Spleen (tissue), 11 donors: Measurements from ENCODE around the gene LRMDA. TPM values are rescaled to one million over a fixed set of nuclear protein-coding genes. Genes with fewer than 3 reads are reported as not detected.

Experiments
- DNase-seq: peaks from one replicate; pipeline ENCODE4 v3.0.0-alpha.2; 2020
- H3K27ac ChIP-seq, 8 donors: fragments of 200-600 bp; sonication (generic) in 7 of 8; 1 replicate in 4 of 8; 2 replicates in 4 of 8; pipeline versions ENCODE4 v1.5.0 to v1.8.0; 2016 to 2021; ENCODE audit warnings: inconsistent platforms in 4 of 8, mild to moderate bottlenecking in 4 of 8, moderate library complexity in 1 of 8
- H3K27me3 ChIP-seq, 7 donors: fragments of 200-600 bp; sonication (generic) in 6 of 7; replicated peaks in 1 of 7; 1 replicate in 4 of 7; 2 replicates in 3 of 7; pipeline versions ENCODE4 v1.5.0 to v1.8.0; 2016 to 2021; ENCODE audit warnings: inconsistent platforms in 3 of 7, mild to moderate bottlenecking in 1 of 7
- H3K36me3 ChIP-seq, 6 donors: fragments of 200-600 bp; sonication (generic) in 5 of 6; 1 replicate in 4 of 6; 2 replicates in 2 of 6; pipeline versions ENCODE4 v1.5.0 to v1.8.0; 2016 to 2021; ENCODE audit warnings: inconsistent platforms in 2 of 6
- H3K4me1 ChIP-seq, 6 donors: fragments of 200-600 bp; sonication (generic) in 5 of 6; 1 replicate in 3 of 6; 2 replicates in 3 of 6; pipeline versions ENCODE4 v1.5.0 to v1.8.0; 2016 to 2021; ENCODE audit warnings: inconsistent platforms in 3 of 6
- H3K4me3 ChIP-seq, 8 donors: fragments of 200-600 bp; sonication (generic) in 7 of 8; 1 replicate in 4 of 8; 2 replicates in 4 of 8; pipeline versions ENCODE4 v1.5.0 to v1.8.0; 2016 to 2021; ENCODE audit warnings: inconsistent platforms in 4 of 8, mild to moderate bottlenecking in 4 of 8, moderate library complexity in 2 of 8
- H3K9me3 ChIP-seq, 8 donors: fragments of 200-600 bp; sonication (generic) in 7 of 8; 1 replicate in 4 of 8; 2 replicates in 4 of 8; pipeline versions ENCODE4 v1.5.0 to v1.8.0; 2016 to 2021; ENCODE audit warnings: inconsistent platforms in 4 of 8
- POLR2A ChIP-seq, 3 donors: fragments of 450-650 bp; IDR thresholded peaks; one replicate each; pipeline ENCODE4 v1.5.1; 2017; ENCODE audit warnings: antibody characterized with exemption in 3 of 3, mild to moderate bottlenecking in 1 of 3
- POLR2AphosphoS5 ChIP-seq, 3 donors: sonication (generic); formaldehyde crosslinking; IDR thresholded peaks; one replicate each; pipeline ENCODE4 v1.5.1; 2017; ENCODE audit warnings: antibody characterized with exemption in 3 of 3
- WGBS, 5 donors: extraction: QIAGEN DNeasy Blood & Tissue Kit in 3 of 5; methylation state at CpG; one replicate each; pipeline versions ENCODE4 v1.1.5 to v1.1.7; 2013 to 2018; 5-methylcytosine and 5-hydroxymethylcytosine counted together
- intact Hi-C: fragments of 100-400 bp; cut with DNase I; formaldehyde crosslinking; loops from one replicate; pipeline ENCODE4 v1.15.0; 2023; ENCODE audit warnings: low total_unique reads
- polyA plus RNA-seq, 3 donors: library from polyadenylated mRNA; stranded (reverse); fragments of 200-250 nt; gene quantifications; one replicate each; pipeline ENCODE4 v1.2.1, GENCODE V29; 2013
- total RNA-seq, 7 donors: library from RNA; depleted of rRNA in 3 of 7; stranded (reverse); fragments of >200 nt in 3 of 7; fragmentation: NEBNext Ultra II Directional in 4 of 7; extraction: Animal tissue kit (Norgen Biotek cat#: 25700) in 4 of 7; gene quantifications; one replicate each; pipeline versions ENCODE4 v1.1.0 to v1.2.1, GENCODE V29; 2016 to 2021
- TF ChIP-seq, protein P1 (sequence below), 11 experiments: fragments of 200-600 bp in 7 of 11; fragments of 450-650 bp in 4 of 11; sonication (generic) in 4 of 11; IDR thresholded peaks in 8 of 11; conservative IDR thresholded peaks in 3 of 11; 1 replicate in 7 of 11; 2 replicates in 4 of 11; pipeline versions ENCODE4 v1.4.0 to v1.8.0; 2016 to 2021; ENCODE audit warnings: antibody characterized with exemption in 11 of 11, inconsistent platforms in 4 of 11, mild to moderate bottlenecking in 1 of 11
- donor health status: healthy with polysubstance abuse.
- donor health status: DM: no; HTN: no; CAD: no; lungs with moderate emphysema.
- donor health status: DM: no; HTN: no; CAD: no.
- donor health status: Bipolar disorder and iron deficiency.
- donor health status: healthy.
- donor health status: DM: no; HTN: no; CAD: no.
- donor health status: DM: yes; HTN: yes; CAD: no.

LRMDA gene
- total and polyA plus RNA-seq, 10 donors = 7.3 to 46.6 (median 28.2) TPM

- WGBS, 5 donors = 74 to 88% (median 85%) methylated on average over 8 of the region's 8 CpGs
- TF ChIP-seq POLR2A (IDR thresholded peaks at IDR 0.05) = no peak
- Histone ChIP-seq H3K9me3 (no peaks in the 10 kb centered on the region), H3K4me1 (peaks cover 0 to 13% (median 0%) of the 10 kb centered on the region in 6 donors), H3K27ac (no peak overlapping the region), H3K4me3 (no peak overlapping the region), H3K27me3 (no peaks in the 10 kb centered on the region), H3K36me3 (no peaks in the 10 kb centered on the region)
- no peak for DNase-seq
- intact Hi-C loops = no loop called here
Observed at GRCh38 chr10:76085002-76085816, 653.8 kb downstream of the LRMDA start.

GRCh38 chr10:76085817-76086167, 654.4 kb downstream of the LRMDA start:
- no peak for DNase-seq
- intact Hi-C loops = no loop called here
- Histone ChIP-seq H3K27me3 (no peaks in the 10 kb centered on the region), H3K4me3 (no peak overlapping the region), H3K9me3 (no peaks in the 10 kb centered on the region), H3K4me1 (peaks cover 0 to 10% (median 0%) of the 10 kb centered on the region in 6 donors), H3K36me3 (no peaks in the 10 kb centered on the region), H3K27ac (peak overlapping the region in 2 of 8 donors; percentile 46 to 56)
- no peak for TF ChIP-seq POLR2A (IDR thresholded peaks at IDR 0.05)
- TF ChIP-seq, protein P1, sequence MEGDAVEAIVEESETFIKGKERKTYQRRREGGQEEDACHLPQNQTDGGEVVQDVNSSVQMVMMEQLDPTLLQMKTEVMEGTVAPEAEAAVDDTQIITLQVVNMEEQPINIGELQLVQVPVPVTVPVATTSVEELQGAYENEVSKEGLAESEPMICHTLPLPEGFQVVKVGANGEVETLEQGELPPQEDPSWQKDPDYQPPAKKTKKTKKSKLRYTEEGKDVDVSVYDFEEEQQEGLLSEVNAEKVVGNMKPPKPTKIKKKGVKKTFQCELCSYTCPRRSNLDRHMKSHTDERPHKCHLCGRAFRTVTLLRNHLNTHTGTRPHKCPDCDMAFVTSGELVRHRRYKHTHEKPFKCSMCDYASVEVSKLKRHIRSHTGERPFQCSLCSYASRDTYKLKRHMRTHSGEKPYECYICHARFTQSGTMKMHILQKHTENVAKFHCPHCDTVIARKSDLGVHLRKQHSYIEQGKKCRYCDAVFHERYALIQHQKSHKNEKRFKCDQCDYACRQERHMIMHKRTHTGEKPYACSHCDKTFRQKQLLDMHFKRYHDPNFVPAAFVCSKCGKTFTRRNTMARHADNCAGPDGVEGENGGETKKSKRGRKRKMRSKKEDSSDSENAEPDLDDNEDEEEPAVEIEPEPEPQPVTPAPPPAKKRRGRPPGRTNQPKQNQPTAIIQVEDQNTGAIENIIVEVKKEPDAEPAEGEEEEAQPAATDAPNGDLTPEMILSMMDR (IDR thresholded peaks at IDR 0.05 in 8 of 11, conservative IDR thresholded peaks at IDR 0.05 in 3 of 11) = no peak
- no peak for TF ChIP-seq POLR2AphosphoS5 (IDR thresholded peaks at IDR 0.05)
- 76 to 90% (median 87%) methylated on average over 4 of the region's 4 CpGs for WGBS, 5 donors

DNA sequence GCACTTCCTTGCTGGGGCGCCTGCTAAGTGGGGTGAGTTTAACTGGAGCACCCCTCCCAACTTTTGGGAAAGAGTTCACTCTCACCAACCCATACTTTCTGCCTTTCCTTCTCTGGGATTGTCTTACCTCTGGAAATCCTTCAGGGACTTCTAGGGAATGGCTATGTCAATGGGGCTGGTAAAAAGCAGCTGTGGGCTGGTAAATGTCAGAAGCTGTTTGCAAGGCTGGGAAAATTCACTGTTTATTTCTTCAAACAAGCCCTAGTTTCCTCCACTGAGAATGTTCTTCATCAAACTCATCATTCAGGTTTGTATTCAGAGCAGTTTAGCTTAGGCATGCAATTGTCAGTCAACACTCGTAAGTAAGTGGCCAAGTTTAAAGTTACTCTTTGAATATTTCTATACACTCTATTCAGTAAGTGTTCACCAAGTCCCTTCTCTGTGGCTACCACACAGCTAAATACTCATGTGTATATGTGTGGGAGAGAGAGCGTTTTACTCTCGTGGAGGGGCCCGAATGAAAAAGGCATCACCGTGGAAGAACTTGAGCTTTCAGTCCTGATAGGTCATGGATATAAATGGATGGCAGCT, 654.8 kb downstream of the LRMDA start:
- intact Hi-C loops = no loop called here
- DNase-seq = no peak
- no peak for TF ChIP-seq POLR2A (IDR thresholded peaks at IDR 0.05)
- no peak for TF ChIP-seq POLR2AphosphoS5 (IDR thresholded peaks at IDR 0.05)
- TF ChIP-seq, protein P1 (IDR thresholded peaks at IDR 0.05 in 8 of 11, conservative IDR thresholded peaks at IDR 0.05 in 3 of 11) = no peak
- peak overlapping the region in 4 of 8 donors; percentile 5 to 56 (median 39) for H3K27ac ChIP-seq
- H3K9me3 ChIP-seq = no peaks in the 10 kb centered on the region
- H3K27me3 ChIP-seq = no peaks in the 10 kb centered on the region
- peaks cover 0 to 10% (median 0%) of the 10 kb centered on the region in 6 donors for H3K4me1 ChIP-seq
- no peak overlapping the region for H3K4me3 ChIP-seq
- WGBS, 5 donors = 41 to 51% (median 43%) methylated on average over 6 of the region's 6 CpGs
- H3K36me3 ChIP-seq = no peaks in the 10 kb centered on the region

DNA sequence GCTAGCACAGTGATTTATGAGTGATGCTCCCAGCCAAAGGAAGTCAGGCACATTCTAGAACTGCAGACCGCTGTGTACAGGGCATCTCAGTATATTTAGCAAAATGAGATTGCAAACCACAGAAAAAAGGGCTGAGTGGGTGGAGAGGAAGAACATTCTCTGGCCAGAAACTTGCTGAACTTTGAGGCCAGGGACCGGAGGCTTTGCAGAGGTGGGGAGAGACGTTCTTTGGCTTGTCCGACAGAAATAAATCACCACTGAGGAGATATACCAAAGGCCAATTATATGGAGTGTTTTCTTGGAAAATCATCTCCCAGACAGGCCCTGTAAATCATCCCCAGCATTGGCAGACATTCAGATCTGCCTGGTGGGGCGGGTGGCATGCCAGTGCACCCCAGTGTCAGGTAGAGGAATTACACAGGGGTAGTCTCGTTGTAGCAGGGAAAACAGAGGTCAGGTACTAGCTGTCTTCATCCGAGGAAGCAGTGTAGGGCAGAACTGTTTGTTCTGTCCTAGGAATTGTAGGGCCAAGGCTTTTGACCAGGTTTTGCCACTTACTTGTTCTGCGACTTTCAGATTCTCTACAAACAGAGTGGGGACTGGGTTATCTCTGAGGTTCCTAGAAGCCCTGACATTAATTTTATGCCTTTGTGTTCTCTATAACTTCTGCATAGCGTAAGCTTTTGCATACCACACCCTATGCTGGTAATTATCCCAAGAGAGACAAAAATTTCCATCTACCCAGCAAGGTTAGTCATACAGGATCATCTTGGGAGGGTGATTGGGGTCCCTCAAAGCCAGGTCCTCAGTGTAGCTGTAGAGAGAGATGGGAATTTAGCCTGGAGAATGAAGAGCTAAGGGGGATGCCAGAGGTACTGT, 655.6 kb downstream of the LRMDA start:
- intact Hi-C loops = no loop called here
- Histone ChIP-seq H3K36me3 (no peaks in the 10 kb centered on the region), H3K4me1 (peaks cover 0 to 10% (median 0%) of the 10 kb centered on the region in 6 donors), H3K4me3 (no peak overlapping the region), H3K9me3 (no peaks in the 10 kb centered on the region), H3K27ac (peak overlapping the region in 3 of 8 donors; percentile 17 to 44 (median 32)), H3K27me3 (no peaks in the 10 kb centered on the region)
- TF ChIP-seq, protein P1 (IDR thresholded peaks at IDR 0.05 in 8 of 11, conservative IDR thresholded peaks at IDR 0.05 in 3 of 11) = peak in 7 of 11 experiments; percentile 20 to 42 (median 38)
- TF ChIP-seq POLR2AphosphoS5 (IDR thresholded peaks at IDR 0.05) (no peak), POLR2A (IDR thresholded peaks at IDR 0.05) (no peak)
- DNase-seq = no peak
- 29 to 37% (median 35%) methylated on average over 9 of the region's 9 CpGs for WGBS, 5 donors
